ENCODE data around the gene RPA3.
"Not testable (repeated sequence)": the region's sequence is repeated elsewhere in the genome, so short reads cannot be mapped to it uniquely, and the experiment has no call there.

Gene RPA3

DNA sequence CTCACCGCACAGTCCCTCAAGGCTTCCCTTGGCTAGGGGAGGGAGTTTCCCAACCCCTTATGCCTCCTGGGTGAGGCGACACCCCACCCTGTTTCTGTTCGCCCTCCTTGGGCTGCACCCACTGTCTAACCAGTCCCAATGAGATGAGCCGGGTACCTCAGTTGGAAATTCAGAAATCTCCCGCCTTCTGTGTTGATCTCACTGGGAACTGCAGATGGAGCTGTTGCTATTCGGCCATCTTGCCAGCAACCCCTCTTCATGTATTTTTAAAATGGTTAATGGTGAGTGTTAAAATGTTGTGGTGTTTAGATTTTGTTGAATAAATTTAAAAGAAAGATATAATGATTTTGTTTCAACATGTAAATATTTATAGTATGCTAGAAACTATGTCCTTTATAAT lies 55.9 kb downstream of the RPA3 start:
- DNase-seq (ENCODE audit: extremely low read depth in 1 of 2, low read depth in 1 of 2) = no peak

DNA sequence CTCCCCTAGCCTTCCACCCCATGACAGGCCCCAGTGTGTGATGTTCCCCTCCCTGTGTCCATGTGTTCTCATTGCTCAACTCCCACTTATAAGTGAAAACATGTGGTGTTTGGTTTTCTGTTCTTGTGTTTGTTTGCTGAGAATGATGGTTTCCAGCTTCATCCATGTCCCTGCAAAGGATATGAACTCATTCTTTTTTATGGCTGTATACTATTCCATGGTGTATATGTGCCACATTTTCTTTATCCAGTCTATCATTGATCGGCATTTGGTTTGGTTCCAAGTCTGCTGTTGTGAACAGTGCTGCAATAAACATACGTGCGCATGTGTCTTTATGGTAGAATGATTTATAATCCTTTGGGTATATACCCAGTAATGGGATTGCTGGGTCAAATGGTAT lies 61.9 kb downstream of the RPA3 start:
- DNase-seq (ENCODE audit: extremely low read depth in 1 of 2, low read depth in 1 of 2) = not testable (repeated sequence)

- no peak for DNase-seq (ENCODE audit: extremely low read depth in 1 of 2, low read depth in 1 of 2)
These were observed 63.3 kb downstream of the RPA3 start for GRCh38 chr7:7654964-7655715.

DNA sequence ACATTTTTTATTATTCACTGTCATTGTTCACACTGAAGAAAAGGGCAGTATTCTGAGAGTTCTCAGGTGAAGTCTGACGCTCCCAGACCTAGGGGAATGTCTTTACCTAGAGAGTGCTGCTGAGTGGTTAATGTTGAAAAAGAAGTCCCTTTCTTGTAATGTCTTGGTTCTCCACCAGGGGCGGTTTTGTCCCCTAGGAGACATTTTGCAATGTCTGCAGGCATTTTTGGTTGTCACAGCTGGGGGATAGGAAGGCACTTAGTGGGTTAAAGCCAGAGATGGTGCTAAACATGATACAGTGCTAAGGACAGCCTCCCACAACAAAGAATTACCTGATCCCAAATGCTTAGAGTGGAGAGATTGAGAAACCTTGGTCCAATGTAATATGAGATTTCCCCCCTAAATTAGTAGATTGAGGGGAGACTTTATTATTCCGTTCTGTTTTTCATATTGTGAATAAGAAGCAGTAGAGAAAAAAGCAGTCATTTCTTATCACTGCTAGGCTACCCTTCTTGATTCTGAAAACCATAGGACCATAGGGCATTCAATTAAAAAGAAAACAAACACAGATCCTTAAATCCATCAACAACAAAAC lies 64.7 kb downstream of the RPA3 start:
- DNase-seq (ENCODE audit: extremely low read depth in 1 of 2, low read depth in 1 of 2) = no peak

- no peak for DNase-seq (ENCODE audit: extremely low read depth in 1 of 2, low read depth in 1 of 2)
These were observed 65.4 kb downstream of the RPA3 start for GRCh38 chr7:7652798-7653540.

DNA sequence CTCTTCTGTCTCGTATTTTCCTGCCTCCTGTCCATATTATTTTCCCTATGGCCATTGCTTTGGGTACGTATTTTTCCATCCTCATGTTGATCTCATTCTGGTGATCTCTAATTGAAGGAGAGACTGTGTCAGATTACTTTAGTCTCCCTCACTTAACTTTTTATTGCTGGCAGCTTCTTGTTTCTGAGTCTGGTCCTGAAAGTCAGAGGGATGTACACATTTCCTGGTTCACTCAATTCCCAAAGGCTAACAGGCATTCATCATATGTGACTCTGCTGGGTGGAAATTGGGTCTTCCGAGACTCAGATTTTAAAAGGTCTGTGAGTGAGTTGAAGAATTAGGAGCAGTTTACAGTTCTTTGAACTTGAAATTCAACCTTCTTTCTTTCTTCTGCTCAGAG lies 66.9 kb downstream of the RPA3 start:
- no peak for DNase-seq (ENCODE audit: extremely low read depth in 1 of 2, low read depth in 1 of 2)

DNA sequence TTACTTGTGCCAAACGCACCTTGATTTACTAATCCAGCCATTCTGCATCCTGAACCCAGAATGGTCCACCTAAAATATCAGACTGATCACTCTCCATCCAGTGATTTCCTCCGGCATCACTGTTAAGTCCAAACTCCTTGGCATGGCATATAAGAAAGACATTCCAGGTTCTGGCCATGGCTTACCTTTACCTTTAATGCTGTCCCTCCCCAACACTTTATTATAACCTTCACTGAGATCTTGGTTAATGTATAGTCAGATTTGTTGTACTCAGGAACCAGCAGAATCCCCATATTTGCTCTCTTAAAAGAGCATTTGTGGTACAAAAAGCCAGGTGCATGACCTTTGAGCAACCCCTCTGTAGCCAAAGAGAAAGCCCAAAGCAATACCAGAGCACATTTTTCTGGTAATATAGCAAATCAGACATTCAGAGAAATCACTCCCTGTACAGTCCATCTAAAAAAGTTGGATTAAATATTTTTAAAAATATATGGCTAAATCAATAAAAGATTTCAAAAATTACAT lies 67.7 kb downstream of the RPA3 start:
- no peak for DNase-seq (ENCODE audit: extremely low read depth in 1 of 2, low read depth in 1 of 2)

- DNase-seq (ENCODE audit: extremely low read depth in 1 of 2, low read depth in 1 of 2) = no peak
These were observed 70.8 kb downstream of the RPA3 start for GRCh38 chr7:7647495-7648036.

- no peak for DNase-seq (ENCODE audit: extremely low read depth in 1 of 2, low read depth in 1 of 2)
These were observed 76.3 kb downstream of the RPA3 start for GRCh38 chr7:7642081-7642480.

- no peak for DNase-seq (ENCODE audit: extremely low read depth in 1 of 2, low read depth in 1 of 2)
These were observed 77.2 kb downstream of the RPA3 start for GRCh38 chr7:7641129-7641663.

DNA sequence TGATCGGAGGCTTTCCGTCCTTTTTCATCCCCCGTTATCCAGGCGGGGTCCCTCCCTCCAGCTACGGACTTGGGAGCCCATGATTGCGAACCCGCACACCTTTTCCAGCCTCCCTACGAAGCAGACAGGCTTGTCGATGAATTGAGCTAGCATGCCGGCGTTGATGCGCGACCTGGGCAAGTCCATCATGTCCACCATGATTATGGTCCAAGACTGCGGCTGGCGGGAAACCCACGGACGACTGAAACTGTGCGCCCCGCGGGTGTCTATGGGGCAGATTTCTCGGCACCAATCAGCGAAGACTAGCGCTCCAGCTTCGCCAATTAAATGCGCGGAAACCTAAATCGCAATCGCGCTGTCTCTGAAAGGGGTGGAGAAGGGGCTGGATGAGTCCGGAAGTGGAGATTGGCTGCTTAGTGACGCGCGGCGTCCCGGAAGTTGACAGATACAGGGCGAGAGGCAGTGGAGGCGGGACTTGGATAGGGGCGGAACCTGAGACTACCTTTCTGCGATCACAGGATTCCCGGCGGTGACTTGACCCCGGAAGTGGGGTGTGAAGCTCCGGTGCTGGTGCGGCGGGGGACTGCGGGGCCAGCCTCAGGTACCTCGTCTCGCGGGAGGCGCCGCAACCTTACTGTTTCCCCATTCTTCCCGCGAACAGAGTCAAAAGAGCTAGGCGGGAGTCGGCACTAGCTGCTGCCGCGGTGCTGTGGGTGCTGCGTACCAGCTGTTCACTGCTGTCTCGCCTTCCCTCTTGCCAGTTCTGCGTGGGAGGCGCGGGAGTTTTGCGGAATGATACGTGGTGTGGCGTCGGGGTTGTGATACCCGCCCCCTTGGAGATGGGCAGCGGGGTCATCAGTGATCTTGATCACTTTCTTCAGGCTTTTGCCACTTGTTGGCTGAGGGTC lies 77.9 kb downstream of the RPA3 start, which contains the start of gene UMAD1:
TSS of gene UMAD1 (plus strand) at position 532 of the 908 bp plus-strand sequence. CDS start 32,620 bp downstream, outside the sequence.
- peak; percentile 94 to 99 for DNase-seq (ENCODE audit: extremely low read depth in 1 of 2, low read depth in 1 of 2)

DNA sequence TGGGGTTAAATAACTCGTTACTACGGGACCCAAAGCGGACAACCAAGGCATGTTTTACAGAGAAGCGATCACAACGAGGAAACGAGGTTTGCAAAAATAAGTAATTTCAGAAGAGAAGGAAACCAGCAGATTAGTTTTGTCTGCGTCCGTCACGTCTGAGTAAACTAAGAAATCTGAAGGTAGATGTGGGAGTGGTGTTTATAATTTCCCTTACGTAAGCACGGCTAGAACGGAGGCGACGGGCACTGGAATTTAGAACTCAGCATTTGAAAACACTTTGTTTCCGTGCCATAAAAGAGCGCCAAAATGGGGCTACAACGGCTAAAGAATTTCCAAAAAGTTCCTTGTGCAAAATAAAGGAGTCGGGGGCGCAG lies 78.6 kb downstream of the RPA3 start:
- DNase-seq (ENCODE audit: extremely low read depth in 1 of 2, low read depth in 1 of 2) = peak in 1 of 2 donors; percentile 28

GRCh38 chr7:7639421-7639820 lies 79.0 kb downstream of the RPA3 start:
- no peak for DNase-seq (ENCODE audit: extremely low read depth in 1 of 2, low read depth in 1 of 2)

DNA sequence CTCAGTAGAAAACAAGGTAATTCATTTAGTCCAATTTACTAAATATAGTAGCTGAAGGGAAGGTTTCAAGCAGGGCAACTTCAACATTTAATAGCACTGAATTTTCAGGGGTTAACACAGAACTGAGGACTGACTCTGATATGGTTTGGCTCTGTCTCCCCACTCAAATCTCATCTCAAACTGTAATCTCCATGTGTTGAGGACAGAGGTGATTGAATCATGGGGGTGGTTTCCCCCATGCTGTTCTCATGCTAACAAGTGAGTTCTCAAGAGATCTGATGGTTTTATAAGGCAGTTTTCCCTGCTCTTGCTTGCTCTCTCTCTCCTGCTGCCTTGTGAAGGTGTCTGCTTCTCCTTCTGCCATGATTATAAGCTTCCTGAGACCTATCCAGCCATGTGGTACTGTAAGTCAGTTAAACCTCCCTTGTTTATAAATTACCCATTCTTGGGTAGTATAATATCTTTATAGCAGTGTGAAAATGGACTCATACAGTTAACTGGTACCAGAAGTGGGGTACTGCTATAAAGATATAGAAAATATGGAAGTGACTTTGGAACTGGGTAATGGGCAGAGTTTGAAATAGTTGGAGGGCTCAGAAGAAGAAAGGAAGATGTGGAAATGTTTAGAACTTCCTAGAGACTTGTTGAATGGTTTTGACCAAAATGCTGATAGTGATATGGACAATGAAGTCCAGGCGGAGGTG lies 87.6 kb downstream of the RPA3 start:
- no peak for DNase-seq (ENCODE audit: extremely low read depth in 1 of 2, low read depth in 1 of 2)

DNA sequence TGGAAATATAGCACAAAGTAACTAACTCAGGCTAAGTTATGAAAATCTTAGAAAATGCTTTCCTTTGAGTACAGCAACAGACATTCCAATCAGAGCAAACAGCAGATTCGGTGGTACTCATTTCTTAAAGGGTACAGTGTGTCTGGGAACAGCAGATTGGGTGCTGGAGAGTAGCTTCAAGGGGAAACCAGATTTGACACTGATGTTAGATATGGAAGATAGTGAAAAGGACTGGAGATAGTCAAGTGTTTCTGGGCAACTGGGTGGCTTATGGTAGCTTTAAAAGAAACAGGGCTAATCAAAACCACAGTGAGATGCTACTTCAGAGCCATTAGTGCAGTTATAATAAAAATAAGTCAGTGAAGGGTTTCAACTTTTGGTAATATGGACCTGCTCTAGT lies 89.9 kb downstream of the RPA3 start:
- no peak for DNase-seq (ENCODE audit: extremely low read depth in 1 of 2, low read depth in 1 of 2)

GRCh38 chr7:7620644-7621210 lies 97.7 kb downstream of the RPA3 start:
- DNase-seq (ENCODE audit: extremely low read depth in 1 of 2, low read depth in 1 of 2) = no peak

GRCh38 chr7:7620236-7620635 lies 98.2 kb downstream of the RPA3 start:
- DNase-seq (ENCODE audit: extremely low read depth in 1 of 2, low read depth in 1 of 2) = no peak

- DNase-seq (ENCODE audit: extremely low read depth in 1 of 2, low read depth in 1 of 2) = no peak
These were observed 100.0 kb downstream of the RPA3 start for GRCh38 chr7:7618410-7618809.

DNA sequence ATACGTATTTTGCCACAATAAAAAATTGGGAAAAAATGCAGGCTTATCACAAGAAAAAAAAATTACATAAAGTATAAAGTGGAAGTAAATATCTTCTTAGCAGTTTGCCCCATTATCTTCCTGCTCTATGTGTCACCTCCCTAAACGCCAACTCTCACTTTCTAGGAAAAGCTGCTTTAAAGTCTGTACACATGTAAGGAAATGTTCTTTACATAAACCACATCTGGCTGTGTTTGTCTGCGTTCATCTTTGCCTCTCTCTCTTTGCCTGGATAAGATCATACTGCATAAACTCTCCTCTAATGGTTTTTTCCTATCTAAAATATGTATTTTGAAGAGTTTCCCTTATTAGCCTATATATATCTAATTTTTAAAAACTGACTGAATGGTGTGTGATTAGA lies 100.9 kb downstream of the RPA3 start:
- DNase-seq (ENCODE audit: extremely low read depth in 1 of 2, low read depth in 1 of 2) = no peak
